Chondrocyte (in vitro differentiated cells): Measurements from ENCODE around the gene PLPPR1. TPM values are rescaled to one million over a fixed set of nuclear protein-coding genes. Genes with fewer than 3 reads are reported as not detected.
A peak's percentile ranks its signal among the peaks of the same experiment; 100 is the strongest.

Source experiments
- DNase-seq: peaks from one replicate; pipeline ENCODE4 v3.0.0; 2021; ENCODE audit warnings: mixed read lengths, low spot score
- H3K27ac Mint-ChIP-seq: one replicate; pipeline ENCODE4 v1.8.0; 2021; ENCODE audit warnings: mild to moderate bottlenecking, moderate library complexity, mixed read lengths; ENCODE audit not compliant: unreplicated experiment
- H3K27me3 Mint-ChIP-seq: 2 replicates; pipeline ENCODE4 v1.8.0; 2021; ENCODE audit warnings: low read depth, mixed read lengths
- H3K36me3 Mint-ChIP-seq: 2 replicates; pipeline ENCODE4 v1.8.0; 2021; ENCODE audit warnings: low read depth, mixed read lengths
- H3K4me1 Mint-ChIP-seq: 2 replicates; pipeline ENCODE4 v1.8.0; 2021; ENCODE audit warnings: low read depth, mild to moderate bottlenecking, mixed read lengths
- H3K4me3 Mint-ChIP-seq: one replicate; pipeline ENCODE4 v1.8.0; 2021; ENCODE audit warnings: mild to moderate bottlenecking, moderate library complexity, mixed read lengths; ENCODE audit not compliant: unreplicated experiment
- H3K9me3 Mint-ChIP-seq: 2 replicates; pipeline ENCODE4 v1.8.0; 2021; ENCODE audit warnings: low read depth, mixed read lengths
- CTCF ChIP-seq: fragments of 200-600 bp; sonication (generic); IDR thresholded peaks from 2 replicates; pipeline ENCODE4 v1.5.0; 2021; ENCODE audit warnings: antibody characterized with exemption, mild to moderate bottlenecking, moderate library complexity
- total RNA-seq: library from RNA; stranded (reverse); gene quantifications from 3 replicates; pipeline ENCODE4 v1.2.1, GENCODE V29; 2021

Gene PLPPR1
- total RNA-seq, 1 donor from 2014 or later: not detected

GRCh38 chr9:101025940-101026339 lies 2.6 kb upstream of the PLPPR1 start:
- TF ChIP-seq CTCF: no peak
- no peak overlapping the region for H3K4me3 Mint-ChIP-seq
- H3K27ac Mint-ChIP-seq: no peak overlapping the region
- H3K27me3 Mint-ChIP-seq: peaks cover 54% of the 10 kb centered on the region
- no peak for DNase-seq
- H3K4me1 Mint-ChIP-seq: peaks cover 4% of the 10 kb centered on the region
- H3K9me3 Mint-ChIP-seq: no peaks in the 10 kb centered on the region
- H3K36me3 Mint-ChIP-seq: no peaks in the 10 kb centered on the region

GRCh38 chr9:101026824-101027223 lies 1.7 kb upstream of the PLPPR1 start:
- DNase-seq: no peak
- Mint-ChIP-seq H3K27me3 (peaks cover 60% of the 10 kb centered on the region), H3K4me3 (no peak overlapping the region), H3K27ac (no peak overlapping the region), H3K9me3 (no peaks in the 10 kb centered on the region), H3K36me3 (no peaks in the 10 kb centered on the region), H3K4me1 (peaks cover 4% of the 10 kb centered on the region)
- no peak for TF ChIP-seq CTCF

GRCh38 chr9:101027236-101027635 lies 1.3 kb upstream of the PLPPR1 start:
- no peak overlapping the region for H3K4me3 Mint-ChIP-seq
- no peaks in the 10 kb centered on the region for H3K9me3 Mint-ChIP-seq
- H3K4me1 Mint-ChIP-seq: peaks cover 4% of the 10 kb centered on the region
- no peak for DNase-seq
- no peak overlapping the region for H3K27ac Mint-ChIP-seq
- H3K27me3 Mint-ChIP-seq: peaks cover 64% of the 10 kb centered on the region
- TF ChIP-seq CTCF: no peak
- H3K36me3 Mint-ChIP-seq: no peaks in the 10 kb centered on the region

GRCh38 chr9:101027733-101028345 lies 688 bp upstream of the PLPPR1 start:
- H3K36me3 Mint-ChIP-seq: no peaks in the 10 kb centered on the region
- no peak overlapping the region for H3K27ac Mint-ChIP-seq
- peaks cover 66% of the 10 kb centered on the region for H3K27me3 Mint-ChIP-seq
- no peak for TF ChIP-seq CTCF
- H3K4me1 Mint-ChIP-seq: peaks cover 4% of the 10 kb centered on the region
- no peaks in the 10 kb centered on the region for H3K9me3 Mint-ChIP-seq
- H3K4me3 Mint-ChIP-seq: peak overlapping the region; percentile 78
- no peak for DNase-seq

- DNase-seq: peak; percentile 75
- H3K4me3 Mint-ChIP-seq: peak overlapping the region; percentile 78
- no peak for TF ChIP-seq CTCF
- no peaks in the 10 kb centered on the region for H3K9me3 Mint-ChIP-seq
- H3K27ac Mint-ChIP-seq: no peak overlapping the region
- peaks cover 4% of the 10 kb centered on the region for H3K4me1 Mint-ChIP-seq
- H3K27me3 Mint-ChIP-seq: peaks cover 69% of the 10 kb centered on the region
- H3K36me3 Mint-ChIP-seq: no peaks in the 10 kb centered on the region
Measured at GRCh38 chr9:101029315-101030085, 973 bp downstream of the PLPPR1 start.
